ENCODE results near the gene SOX11. TPM values are rescaled to one million over a fixed set of nuclear protein-coding genes. Genes with fewer than 3 reads are reported as not detected.

SOX11 gene
- polyA plus RNA-seq, 1 donor (not counting 4 experiments of a cell fraction or from before 2014, with no cell fraction given): not detected

DNA sequence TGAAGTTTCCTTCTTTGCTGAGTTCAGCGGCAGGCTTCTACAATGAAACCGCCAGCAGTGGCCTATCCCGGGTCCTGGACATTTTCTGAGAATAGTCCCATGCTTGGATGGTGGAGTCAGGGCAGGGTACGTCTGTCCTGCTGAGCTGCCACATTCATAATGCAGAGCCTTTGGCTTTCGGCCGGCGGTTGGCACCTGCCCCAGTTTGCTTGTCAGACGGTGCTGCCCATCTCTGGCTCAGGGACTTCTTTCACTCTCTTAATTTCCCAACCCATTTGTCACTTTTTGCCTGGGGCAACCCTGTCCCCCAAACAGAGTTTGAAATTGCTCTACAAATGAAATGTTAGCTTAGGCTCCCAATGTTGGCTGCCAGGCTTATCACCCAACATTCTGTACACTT, 57.2 kb downstream of the SOX11 start:
- no peaks in the 10 kb centered on the region for H3K4me1 ChIP-seq (ENCODE audit: control insufficient read depth, extremely low read depth, insufficient read depth, low read length)
- peaks cover 3% of the 10 kb centered on the region for H3K9me3 ChIP-seq (ENCODE audit: control insufficient read depth, low read depth, low read length)
- H3K9ac ChIP-seq (ENCODE audit: control insufficient read depth, extremely low read depth, insufficient read depth, low read length): no peak overlapping the region
- no peak for TF ChIP-seq EZH2 (IDR thresholded peaks at IDR 0.05; ENCODE audit: low read length)
- TF ChIP-seq, protein P1, sequence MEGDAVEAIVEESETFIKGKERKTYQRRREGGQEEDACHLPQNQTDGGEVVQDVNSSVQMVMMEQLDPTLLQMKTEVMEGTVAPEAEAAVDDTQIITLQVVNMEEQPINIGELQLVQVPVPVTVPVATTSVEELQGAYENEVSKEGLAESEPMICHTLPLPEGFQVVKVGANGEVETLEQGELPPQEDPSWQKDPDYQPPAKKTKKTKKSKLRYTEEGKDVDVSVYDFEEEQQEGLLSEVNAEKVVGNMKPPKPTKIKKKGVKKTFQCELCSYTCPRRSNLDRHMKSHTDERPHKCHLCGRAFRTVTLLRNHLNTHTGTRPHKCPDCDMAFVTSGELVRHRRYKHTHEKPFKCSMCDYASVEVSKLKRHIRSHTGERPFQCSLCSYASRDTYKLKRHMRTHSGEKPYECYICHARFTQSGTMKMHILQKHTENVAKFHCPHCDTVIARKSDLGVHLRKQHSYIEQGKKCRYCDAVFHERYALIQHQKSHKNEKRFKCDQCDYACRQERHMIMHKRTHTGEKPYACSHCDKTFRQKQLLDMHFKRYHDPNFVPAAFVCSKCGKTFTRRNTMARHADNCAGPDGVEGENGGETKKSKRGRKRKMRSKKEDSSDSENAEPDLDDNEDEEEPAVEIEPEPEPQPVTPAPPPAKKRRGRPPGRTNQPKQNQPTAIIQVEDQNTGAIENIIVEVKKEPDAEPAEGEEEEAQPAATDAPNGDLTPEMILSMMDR (optimal IDR thresholded peaks at IDR 0.05 in 1 of 3, IDR thresholded peaks at IDR 0.05 in 1 of 3, conservative IDR thresholded peaks at IDR 0.05 in 1 of 3; ENCODE audit: extremely low read depth in 1 of 3, insufficient read depth in 2 of 3, low read length in 3 of 3): no peak
- H3K27ac ChIP-seq (ENCODE audit: control insufficient read depth, insufficient read depth, low read length): no peak overlapping the region
- no peaks in the 10 kb centered on the region for H3K36me3 ChIP-seq (ENCODE audit: control insufficient read depth in 2 of 2, extremely low read depth in 1 of 2, insufficient read depth in 2 of 2, low read length in 2 of 2)
- dilution Hi-C loops (cut with MboI; ENCODE audit: extremely low pct_ligation_motif_present, low sequenced_read_pairs): no loop called here
- no peaks in the 10 kb centered on the region for H3K79me2 ChIP-seq (ENCODE audit: control insufficient read depth, insufficient read depth, low read length)
- H2AFZ ChIP-seq (ENCODE audit: control insufficient read depth, low read length): no peak overlapping the region
- FAIRE-seq (no peak), DNase-seq (ENCODE audit: low read depth, low spot score) (no peak)
- no peaks in the 10 kb centered on the region for H3K27me3 ChIP-seq (ENCODE audit: control insufficient read depth, extremely low read depth, insufficient read depth, low read length)
- no peak overlapping the region for H3K4me3 ChIP-seq (ENCODE audit: control insufficient read depth in 2 of 3, extremely low read depth in 1 of 3, insufficient read depth in 2 of 3, low read depth in 1 of 3, low read length in 3 of 3)
- H3K9me1 ChIP-seq (ENCODE audit: control insufficient read depth, extremely low read depth, insufficient read depth, low read length): no peaks in the 10 kb centered on the region
- H4K20me1 ChIP-seq (ENCODE audit: control insufficient read depth, extremely low read depth, insufficient read depth, low read length): no peaks in the 10 kb centered on the region
- no peak overlapping the region for H3K4me2 ChIP-seq (ENCODE audit: control insufficient read depth, extremely low read depth, insufficient read depth, low read depth, low read length)

Data from keratinocyte (primary cell).